PC-9 (cell line): ENCODE data around the gene TCTN3. TPM values are rescaled to one million over a fixed set of nuclear protein-coding genes. Genes with fewer than 3 reads are reported as not detected.

Source experiments
- BruUV-seq: library from RNA; stranded (reverse); fragments of 400-500 nt; replicated peaks from 2 replicates; lab custom pipeline; 2021; lab: Mats Ljungman, UMichigan
- CTCF ChIA-PET: fragments of 300-600 bp; sonication (Branson Sonifier 250); formaldehyde crosslinking; loops from one replicate; lab custom pipeline; 2022; ENCODE audit warnings: antibody characterized with exemption; lab: Charles Lee
- POLR2A ChIA-PET: fragments of 300-600 bp; sonication (Branson Sonifier 250); formaldehyde crosslinking; loops from one replicate; lab custom pipeline; 2022; ENCODE audit warnings: antibody characterized with exemption; ENCODE audit not compliant: unreplicated experiment; lab: Charles Lee
- DNase-seq, 2 experiments: peaks; one replicate each; pipeline versions ENCODE4 v3.0.0 to v3.0.0-alpha.2; 2015 to 2022; ENCODE audit warnings: mixed read lengths in 1 of 2
- H2AFZ ChIP-seq: fragments of 200-600 bp; sonication (generic); 2 replicates; pipeline ENCODE4 v1.8.1; 2017; ENCODE audit warnings: antibody characterized with exemption
- H3F3A ChIP-seq: fragments of 200-600 bp; sonication (generic); 2 replicates; pipeline ENCODE4 v1.8.1; 2017; ENCODE audit warnings: antibody characterized with exemption, mild to moderate bottlenecking, low read depth; ENCODE audit not compliant: insufficient read depth
- H3K27ac ChIP-seq: fragments of 200-600 bp; sonication (generic); 2 replicates; pipeline ENCODE4 v1.6.1; 2016; ENCODE audit warnings: mixed run types
- H3K27me3 ChIP-seq: fragments of 200-600 bp; sonication (generic); 2 replicates; pipeline ENCODE4 v1.6.1; 2016; ENCODE audit warnings: low read depth, mixed run types; ENCODE audit not compliant: insufficient read depth
- H3K36me3 ChIP-seq: fragments of 200-600 bp; sonication (generic); 2 replicates; pipeline ENCODE4 v1.6.1; 2016; ENCODE audit warnings: low read depth, mixed run types
- H3K4me1 ChIP-seq: fragments of 200-600 bp; sonication (generic); replicated peaks from 2 replicates; pipeline ENCODE4 v1.6.1; 2016; ENCODE audit warnings: mixed run types; ENCODE audit not compliant: insufficient read depth
- H3K4me2 ChIP-seq: fragments of 200-600 bp; sonication (generic); 2 replicates; pipeline ENCODE4 v1.6.1; 2017; ENCODE audit warnings: mixed run types
- H3K4me3 ChIP-seq: fragments of 200-600 bp; sonication (generic); 2 replicates; pipeline ENCODE4 v1.6.1; 2016; ENCODE audit warnings: mixed run types
- H3K79me2 ChIP-seq: fragments of 200-600 bp; sonication (generic); 2 replicates; pipeline ENCODE4 v1.6.1; 2017; ENCODE audit warnings: low read depth, mixed run types
- H3K9me2 ChIP-seq: fragments of 200-600 bp; sonication (generic); 2 replicates; pipeline ENCODE4 v1.8.1; 2017; ENCODE audit warnings: mild to moderate bottlenecking; ENCODE audit not compliant: insufficient read depth
- H3K9me3 ChIP-seq: fragments of 200-600 bp; sonication (generic); 2 replicates; pipeline ENCODE4 v1.8.1; 2016; ENCODE audit warnings: low read depth; ENCODE audit not compliant: insufficient read depth
- H4K20me1 ChIP-seq: fragments of 200-600 bp; sonication (generic); 2 replicates; pipeline ENCODE4 v1.8.1; 2017; ENCODE audit not compliant: insufficient read depth
- CTCF ChIP-seq: fragments of 200-600 bp; sonication (generic); conservative IDR thresholded peaks from 2 replicates; pipeline ENCODE4 v1.6.1; 2017; ENCODE audit warnings: mixed run types, antibody characterized with exemption, mild to moderate bottlenecking, moderate library complexity
- EZH2 ChIP-seq: fragments of 200-600 bp; sonication (generic); IDR thresholded peaks from 2 replicates; pipeline ENCODE4 v1.8.0; 2017; ENCODE audit warnings: antibody characterized with exemption, low read depth
- intact Hi-C: fragments of 100-400 bp; cut with micrococcal nuclease; formaldehyde crosslinking; loops from one replicate; pipeline ENCODE4 v1.10.0; 2022; ENCODE audit not compliant: unreplicated experiment
- total RNA-seq: library from RNA; stranded (reverse); gene quantifications from 2 replicates; pipeline ENCODE4 v1.2.3, GENCODE V29; 2021

Gene TCTN3
- total RNA-seq, 1 experiment from 2014 or later, result 18.1 TPM

DNA sequence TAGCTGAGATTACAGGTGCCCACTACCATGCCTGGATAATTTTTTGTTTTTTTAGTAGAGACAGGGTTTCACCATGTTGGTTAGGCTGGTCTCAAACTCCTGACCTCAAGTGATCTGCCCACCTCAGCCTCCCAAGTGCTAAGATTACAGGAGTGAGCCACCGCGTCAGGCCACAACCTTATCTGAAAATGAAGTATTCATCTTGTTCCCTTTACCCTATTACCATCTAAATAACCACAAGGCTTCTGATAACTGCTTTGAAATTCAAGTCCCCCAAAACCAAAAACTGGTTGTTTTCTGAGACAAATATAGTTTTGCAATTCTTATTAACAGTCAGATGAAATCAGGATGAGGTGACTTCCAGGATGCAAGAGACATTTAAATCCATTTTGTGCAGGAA lies 2.4 kb downstream of the TCTN3 start:
- Histone ChIP-seq H2AFZ (no peak overlapping the region), H3K36me3 (no peaks in the 10 kb centered on the region), H3K4me1 (peaks cover 5% of the 10 kb centered on the region; the same call in 1 of the 2 replicates), H3K4me3 (no peak overlapping the region), H4K20me1 (no peaks in the 10 kb centered on the region), H3K79me2 (peaks cover 23% of the 10 kb centered on the region), H3F3A (no peaks in the 10 kb centered on the region), H3K27me3 (no peaks in the 10 kb centered on the region), H3K4me2 (no peak overlapping the region), H3K9me2 (no peaks in the 10 kb centered on the region), H3K9me3 (no peaks in the 10 kb centered on the region), H3K27ac (no peak overlapping the region)
- ChIA-PET POLR2A (no interaction called here), CTCF (no interaction called here)
- no peak for TF ChIP-seq CTCF
- no peak for TF ChIP-seq EZH2
- intact Hi-C loops, result loop anchor here (5.0 kb wide), 2 partner anchors 216 to 351 kb away; partner anchors contain the start of genes CC2D2B and CCNJ
- BruUV-seq, result no TSS peak
- no peak for DNase-seq

DNA sequence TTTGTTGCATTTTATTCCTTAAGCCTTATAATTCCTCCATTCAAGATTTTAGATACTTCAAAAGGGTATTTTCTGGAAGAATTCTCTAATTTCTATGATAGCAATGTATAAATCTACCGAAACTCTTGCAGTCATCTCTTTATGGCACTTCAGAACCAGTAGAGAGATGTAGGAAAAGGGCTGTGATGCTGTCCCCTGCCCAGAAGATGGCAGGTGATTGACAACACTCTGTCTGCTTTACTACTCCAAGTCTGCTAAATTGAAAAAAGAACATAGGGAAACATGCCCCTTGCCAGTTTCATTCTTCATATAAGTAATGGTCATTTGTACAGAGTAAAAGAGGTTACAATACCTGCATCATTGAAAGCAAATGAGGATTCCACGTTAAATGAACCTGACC lies 5.1 kb downstream of the TCTN3 start:
- BruUV-seq, result no TSS peak
- H3K36me3 ChIP-seq, result no peaks in the 10 kb centered on the region
- POLR2A ChIA-PET, result interaction anchor here (0.7 kb wide), 1 partner anchor 29 kb away, joined by 4 read pairs; no protein-coding TSS in a partner anchor

GRCh38 chr10:95683966-95684365 lies 9.8 kb downstream of the TCTN3 start:
- no peak overlapping the region for H3K4me3 ChIP-seq
- no peaks in the 10 kb centered on the region for H3K36me3 ChIP-seq
- no peak for TF ChIP-seq EZH2
- no peak for TF ChIP-seq CTCF
- ChIA-PET CTCF (no interaction called here), POLR2A (no interaction called here)
- no peaks in the 10 kb centered on the region for H3K9me2 ChIP-seq
- no peaks in the 10 kb centered on the region for H3K4me1 ChIP-seq
- no peaks in the 10 kb centered on the region for H4K20me1 ChIP-seq
- no peak overlapping the region for H3K4me2 ChIP-seq
- H3K79me2 ChIP-seq, result no peaks in the 10 kb centered on the region
- DNase-seq, result no peak
- H2AFZ ChIP-seq, result no peak overlapping the region
- H3K27ac ChIP-seq, result no peak overlapping the region
- H3K27me3 ChIP-seq, result no peaks in the 10 kb centered on the region
- intact Hi-C loops, result no loop called here
- no TSS peak for BruUV-seq
- no peaks in the 10 kb centered on the region for H3F3A ChIP-seq
- no peaks in the 10 kb centered on the region for H3K9me3 ChIP-seq

More for the DNA sequence above, 5.1 kb downstream of the TCTN3 start:
- no peaks in the 10 kb centered on the region for H3F3A ChIP-seq
- no peak overlapping the region for H3K4me2 ChIP-seq
- intact Hi-C loops, result no loop called here
- CTCF ChIA-PET, result no interaction called here
- H3K27ac ChIP-seq, result no peak overlapping the region
- no peak for DNase-seq
- no peaks in the 10 kb centered on the region for H4K20me1 ChIP-seq
- TF ChIP-seq EZH2 (no peak), CTCF (no peak)
- H2AFZ ChIP-seq, result no peak overlapping the region
- peaks cover 5% of the 10 kb centered on the region; the same call in 1 of the 2 replicates for H3K4me1 ChIP-seq
- no peaks in the 10 kb centered on the region for H3K27me3 ChIP-seq
- peaks cover 23% of the 10 kb centered on the region for H3K79me2 ChIP-seq
- no peaks in the 10 kb centered on the region for H3K9me3 ChIP-seq
- no peak overlapping the region for H3K4me3 ChIP-seq
- no peaks in the 10 kb centered on the region for H3K9me2 ChIP-seq
